GM23338 (cell line): ENCODE results near the gene WWOX. TPM values are rescaled to one million over a fixed set of nuclear protein-coding genes. Genes with fewer than 3 reads are reported as not detected.

ENCODE experiments used
- ATAC-seq: fragments of 200-7000 bp; cut with Tn5 transposase; 3 replicates; pipeline ENCODE4 v1.9.1; 2020
- DNase-seq: peaks from one replicate; pipeline ENCODE4 v3.0.0-alpha.2; 2015; ENCODE audit warnings: low spot score
- H2AFZ ChIP-seq: fragments of 200-600 bp; sonication (generic); 2 replicates; pipeline ENCODE4 v1.8.0; 2016; ENCODE audit warnings: antibody characterized with exemption, mild to moderate bottlenecking, moderate library complexity
- H3F3A ChIP-seq: fragments of 200-600 bp; sonication (generic); replicated peaks from 2 replicates; pipeline ENCODE4 v1.8.0; 2017; ENCODE audit warnings: antibody characterized with exemption, mixed run types, low read depth
- H3K27ac ChIP-seq: fragments of 200-600 bp; sonication (generic); 2 replicates; pipeline ENCODE4 v1.6.1; 2016; ENCODE audit warnings: low read depth
- H3K27me3 ChIP-seq: fragments of 200-600 bp; sonication (generic); 2 replicates; pipeline ENCODE4 v1.8.0; 2016; ENCODE audit warnings: mild to moderate bottlenecking, mixed run types, moderate library complexity; ENCODE audit not compliant: insufficient read depth
- H3K36me3 ChIP-seq: fragments of 200-600 bp; sonication (generic); 2 replicates; pipeline ENCODE4 v1.8.0; 2016; ENCODE audit warnings: mild to moderate bottlenecking; ENCODE audit not compliant: insufficient read depth
- H3K4me1 ChIP-seq: fragments of 200-600 bp; sonication (generic); 2 replicates; pipeline ENCODE4 v1.8.0; 2016; ENCODE audit warnings: mild to moderate bottlenecking, moderate library complexity; ENCODE audit not compliant: insufficient read depth
- H3K4me2 ChIP-seq: fragments of 200-600 bp; sonication (generic); 2 replicates; pipeline ENCODE4 v1.7.1; 2017; ENCODE audit warnings: mixed run types
- H3K4me3 ChIP-seq: fragments of 200-600 bp; sonication (generic); 2 replicates; pipeline ENCODE4 v1.6.1; 2016; ENCODE audit warnings: mixed run types
- H3K79me2 ChIP-seq: fragments of 200-600 bp; sonication (generic); replicated peaks from 2 replicates; pipeline ENCODE4 v1.8.0; 2017; ENCODE audit warnings: mild to moderate bottlenecking; ENCODE audit not compliant: insufficient read depth
- H3K9me2 ChIP-seq: fragments of 200-600 bp; sonication (generic); 2 replicates; pipeline ENCODE4 v1.8.0; 2017; ENCODE audit not compliant: insufficient read depth
- H4K20me1 ChIP-seq: fragments of 200-600 bp; sonication (generic); replicated peaks from 2 replicates; pipeline ENCODE4 v1.8.0; 2017; ENCODE audit warnings: mild to moderate bottlenecking; ENCODE audit not compliant: insufficient read depth
- H3K27ac Mint-ChIP-seq: 2 replicates; pipeline ENCODE4 v1.8.0; 2020; ENCODE audit warnings: inconsistent platforms, mild to moderate bottlenecking, moderate library complexity, mixed read lengths
- H3K27me3 Mint-ChIP-seq: 3 replicates; pipeline ENCODE4 v1.8.0; 2022; ENCODE audit warnings: low read depth, mild to moderate bottlenecking, moderate library complexity, mixed read lengths, inconsistent platforms; ENCODE audit not compliant: insufficient read depth, poor library complexity
- H3K36me3 Mint-ChIP-seq: 3 replicates; pipeline ENCODE4 v1.8.0; 2021; ENCODE audit warnings: low read depth, mild to moderate bottlenecking, inconsistent platforms, moderate library complexity, mixed read lengths
- H3K4me1 Mint-ChIP-seq: 3 replicates; pipeline ENCODE4 v1.8.0; 2020; ENCODE audit warnings: mild to moderate bottlenecking, inconsistent platforms, mixed read lengths
- H3K4me3 Mint-ChIP-seq: 3 replicates; pipeline ENCODE4 v1.8.0; 2021; ENCODE audit warnings: moderate library complexity, mild to moderate bottlenecking, inconsistent platforms, mixed read lengths
- H3K9me3 Mint-ChIP-seq: 3 replicates; pipeline ENCODE4 v1.8.0; 2020; ENCODE audit warnings: moderate library complexity, mild to moderate bottlenecking, inconsistent platforms, mixed read lengths
- CREB1 ChIP-seq: fragments of 250-450 bp; sonication (Bioruptor Pico); IDR thresholded peaks from 2 replicates; pipeline ENCODE4 v1.5.0; 2020; ENCODE audit warnings: low read depth, mild to moderate bottlenecking, moderate library complexity
- CTCF ChIP-seq, 2 experiments: fragments of 200-600 bp in 1 of 2; sonication (generic) in 1 of 2; conservative IDR thresholded peaks; 2 replicates each; pipeline versions ENCODE4 v1.5.1 to v1.6.1; 2016 to 2017; ENCODE audit warnings: antibody characterized with exemption in 2 of 2, low read depth in 2 of 2, mild to moderate bottlenecking in 2 of 2, moderate library complexity in 1 of 2
- ETS1 ChIP-seq: IDR thresholded peaks from 2 replicates; pipeline ENCODE4 v1.6.1; 2016; ENCODE audit warnings: antibody characterized with exemption
- EZH2 ChIP-seq: fragments of 200-600 bp; sonication (generic); IDR thresholded peaks from one replicate; pipeline ENCODE4 v1.8.0; 2017; ENCODE audit warnings: antibody characterized with exemption, mild to moderate bottlenecking, low read depth; ENCODE audit not compliant: unreplicated experiment
- EZH2phosphoT487 ChIP-seq: fragments of 200-600 bp; sonication (generic); IDR thresholded peaks from one replicate; pipeline ENCODE4 v1.8.1; 2018; ENCODE audit warnings: antibody characterized with exemption; ENCODE audit not compliant: unreplicated experiment
- JUNB ChIP-seq: IDR thresholded peaks from one replicate; pipeline ENCODE4 v1.6.1; 2016; ENCODE audit warnings: antibody characterized with exemption; ENCODE audit not compliant: unreplicated experiment
- NANOG ChIP-seq: IDR thresholded peaks from 2 replicates; pipeline ENCODE4 v1.6.1; 2016; ENCODE audit warnings: antibody characterized with exemption, borderline replicate concordance
- POLR2AphosphoS5 ChIP-seq: IDR thresholded peaks from 2 replicates; pipeline ENCODE4 v1.6.1; 2016; ENCODE audit warnings: antibody characterized with exemption, low read depth
- REST ChIP-seq: IDR thresholded peaks from one replicate; pipeline ENCODE4 v1.6.1; 2018; ENCODE audit warnings: antibody characterized with exemption; ENCODE audit not compliant: unreplicated experiment
- STAT1 ChIP-seq: IDR thresholded peaks from one replicate; pipeline ENCODE4 v1.6.1; 2016; ENCODE audit warnings: antibody characterized with exemption; ENCODE audit not compliant: unreplicated experiment
- ZNF114 ChIP-seq: fragments of 250-450 bp; sonication (Bioruptor Pico); IDR thresholded peaks from 2 replicates; pipeline ENCODE4 v1.5.0; 2020; ENCODE audit warnings: mild to moderate bottlenecking, moderate library complexity
- ZNF331 ChIP-seq: fragments of 250-450 bp; sonication (Bioruptor Pico); IDR thresholded peaks from 2 replicates; pipeline ENCODE4 v1.5.0; 2020; ENCODE audit warnings: low read depth, mild to moderate bottlenecking, moderate library complexity
- ZNF462 ChIP-seq: fragments of 250-450 bp; sonication (Bioruptor Pico); IDR thresholded peaks from 2 replicates; pipeline ENCODE4 v1.5.0; 2020; ENCODE audit warnings: mild to moderate bottlenecking, moderate library complexity
- polyA plus RNA-seq: library from polyadenylated mRNA; unstranded; fragments of >200 nt; fragmentation: Nextera tagmentation; extraction: Ambion mirVana; gene quantifications from 2 replicates; pipeline ENCODE4 v1.2.1, GENCODE V29; 2016
- total RNA-seq: library from RNA; depleted of rRNA; stranded (reverse); fragments of >200 nt; shearing (Covaris generic); gene quantifications from 2 replicates; pipeline ENCODE4 v1.2.3, GENCODE V29; 2014

WWOX gene
- total and polyA plus RNA-seq, 2 experiments from 2014 or later = 10.0 to 19.3 TPM

GRCh38 chr16:78195797-78196196, 96.3 kb downstream of the WWOX start:
- Histone ChIP-seq H3K4me1 (peaks cover 16% of the 10 kb centered on the region; the same call in 1 of the 2 replicates), H2AFZ (no peak overlapping the region), H3F3A (no peaks in the 10 kb centered on the region), H4K20me1 (no peaks in the 10 kb centered on the region), H3K4me2 (no peak overlapping the region), H3K79me2 (no peaks in the 10 kb centered on the region), H3K4me3 (no peak overlapping the region), H3K27me3 (no peaks in the 10 kb centered on the region), H3K9me2 (peaks cover 5% of the 10 kb centered on the region; the same call in 1 of the 2 replicates), H3K27ac (no peak overlapping the region), H3K36me3 (no peaks in the 10 kb centered on the region)
- Mint-ChIP-seq H3K36me3 (no peaks in the 10 kb centered on the region; the same call in 2 of the 3 replicates), H3K9me3 (no peaks in the 10 kb centered on the region), H3K27ac (no peak overlapping the region), H3K27me3 (no peaks in the 10 kb centered on the region), H3K4me3 (no peak overlapping the region), H3K4me1 (peaks cover 24% of the 10 kb centered on the region; the same call in 2 of the 3 replicates)
- no peak for ATAC-seq
- DNase-seq = no peak
- TF ChIP-seq POLR2AphosphoS5 (no peak), ZNF331 (CRISPR knock-in tag) (no peak), CTCF (conservative IDR thresholded peaks at IDR 0.05; ENCODE audit: low read depth in 2 of 2) (no peak), JUNB (no peak), REST (no peak), CREB1 (CRISPR knock-in tag) (no peak), ZNF114 (CRISPR knock-in tag) (no peak), EZH2phosphoT487 (no peak), ETS1 (no peak), NANOG (no peak), EZH2 (no peak), ZNF462 (no peak), STAT1 (no peak)
